ENCODE results near the gene NLRP9. TPM values are rescaled to one million over a fixed set of nuclear protein-coding genes. Genes with fewer than 3 reads are reported as not detected.
A peak's percentile ranks its signal among the peaks of the same experiment; 100 is the strongest.

NLRP9 gene
- total RNA-seq, 1 experiment from 2014 or later = not detected

DNA sequence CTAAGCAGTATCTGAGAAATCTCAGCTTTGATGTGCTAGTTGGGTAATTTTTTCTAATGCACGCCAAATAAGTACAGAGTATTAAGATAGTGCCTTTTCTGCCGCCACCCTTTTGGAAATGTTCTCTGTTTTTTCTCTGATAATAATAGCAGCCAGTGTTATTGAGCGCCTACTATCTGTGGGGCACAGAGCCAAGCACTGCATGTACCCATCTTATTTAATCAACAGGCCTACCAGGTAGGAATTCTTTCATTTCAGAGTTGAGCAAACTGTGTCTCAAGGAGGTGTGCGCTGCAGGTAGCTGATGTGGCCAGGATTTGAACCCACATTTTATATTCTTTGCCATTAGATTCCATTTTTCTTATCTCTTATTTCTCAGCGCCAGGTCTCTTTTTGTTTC lies 61.8 kb downstream of the NLRP9 start:
- no peak for TF ChIP-seq JUND (IDR thresholded peaks at IDR 0.05)
- TF ChIP-seq, protein P1, sequence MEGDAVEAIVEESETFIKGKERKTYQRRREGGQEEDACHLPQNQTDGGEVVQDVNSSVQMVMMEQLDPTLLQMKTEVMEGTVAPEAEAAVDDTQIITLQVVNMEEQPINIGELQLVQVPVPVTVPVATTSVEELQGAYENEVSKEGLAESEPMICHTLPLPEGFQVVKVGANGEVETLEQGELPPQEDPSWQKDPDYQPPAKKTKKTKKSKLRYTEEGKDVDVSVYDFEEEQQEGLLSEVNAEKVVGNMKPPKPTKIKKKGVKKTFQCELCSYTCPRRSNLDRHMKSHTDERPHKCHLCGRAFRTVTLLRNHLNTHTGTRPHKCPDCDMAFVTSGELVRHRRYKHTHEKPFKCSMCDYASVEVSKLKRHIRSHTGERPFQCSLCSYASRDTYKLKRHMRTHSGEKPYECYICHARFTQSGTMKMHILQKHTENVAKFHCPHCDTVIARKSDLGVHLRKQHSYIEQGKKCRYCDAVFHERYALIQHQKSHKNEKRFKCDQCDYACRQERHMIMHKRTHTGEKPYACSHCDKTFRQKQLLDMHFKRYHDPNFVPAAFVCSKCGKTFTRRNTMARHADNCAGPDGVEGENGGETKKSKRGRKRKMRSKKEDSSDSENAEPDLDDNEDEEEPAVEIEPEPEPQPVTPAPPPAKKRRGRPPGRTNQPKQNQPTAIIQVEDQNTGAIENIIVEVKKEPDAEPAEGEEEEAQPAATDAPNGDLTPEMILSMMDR (IDR thresholded peaks at IDR 0.05 in 2 of 3, conservative IDR thresholded peaks at IDR 0.05 in 1 of 3; ENCODE audit: borderline replicate concordance in 1 of 3, insufficient read depth in 1 of 3, low read depth in 2 of 3, low read length in 2 of 3) = peak in 2 of 3 experiments; percentile 10 to 51; a peak in 2 of 6 replicates
- Histone ChIP-seq H3K4me3 (replicated peaks in 1 of 2; ENCODE audit: low read depth in 1 of 2, low read length in 2 of 2) (peak overlapping the region; percentile 83 to 94), H3K79me2 (ENCODE audit: insufficient read depth, low read length) (peaks cover 92% of the 10 kb centered on the region), H3K9ac (ENCODE audit: low read length) (peak overlapping the region; percentile 84), H3K36me3 (ENCODE audit: control insufficient read depth in 1 of 2, insufficient read depth in 2 of 2, low read length in 2 of 2) (peaks cover 16 to 25% of the 10 kb centered on the region in 2 experiments; a peak in 3 of 4 replicates), H3K27ac (ENCODE audit: low read depth, low read length) (no peak overlapping the region), H3K4me1 (ENCODE audit: control insufficient read depth in 1 of 2, insufficient read depth in 2 of 2, low read length in 2 of 2) (peaks cover 11 to 44% of the 10 kb centered on the region in 2 experiments), H2AFZ (ENCODE audit: low read depth, low read length, poor library complexity, severe bottlenecking) (no peak overlapping the region), H3K4me2 (ENCODE audit: low read length) (peak overlapping the region; percentile 77), H3K9me3 (ENCODE audit: control insufficient read depth in 1 of 2, insufficient read depth in 1 of 2, low read depth in 1 of 2, low read length in 2 of 2) (no peaks in the 10 kb centered on the region), H3K27me3 (ENCODE audit: insufficient read depth, low read length) (no peaks in the 10 kb centered on the region), H3K9me2 (ENCODE audit: insufficient read depth) (no peaks in the 10 kb centered on the region), H4K20me1 (ENCODE audit: insufficient read depth) (0 out of 2 replicates have a peak, but pooled peaks cover 8% of the 10 kb centered on the region)
- POLR2A ChIA-PET = no interaction called here
- CTCF ChIA-PET = no interaction called here
- BruUV-seq (replicated peaks) = no TSS peak
- DNase-seq (ENCODE audit: low read depth, low spot score) (no peak), ATAC-seq (no peak)
- intact Hi-C loops (cut with micrococcal nuclease) = no loop called here
- RAD21 ChIA-PET (ENCODE audit: low non-redundant PET in 1 of 2, low total read pairs in 2 of 2, uncharacterized antibody in 2 of 2, unreplicated experiment in 2 of 2) = no interaction called here

DNA sequence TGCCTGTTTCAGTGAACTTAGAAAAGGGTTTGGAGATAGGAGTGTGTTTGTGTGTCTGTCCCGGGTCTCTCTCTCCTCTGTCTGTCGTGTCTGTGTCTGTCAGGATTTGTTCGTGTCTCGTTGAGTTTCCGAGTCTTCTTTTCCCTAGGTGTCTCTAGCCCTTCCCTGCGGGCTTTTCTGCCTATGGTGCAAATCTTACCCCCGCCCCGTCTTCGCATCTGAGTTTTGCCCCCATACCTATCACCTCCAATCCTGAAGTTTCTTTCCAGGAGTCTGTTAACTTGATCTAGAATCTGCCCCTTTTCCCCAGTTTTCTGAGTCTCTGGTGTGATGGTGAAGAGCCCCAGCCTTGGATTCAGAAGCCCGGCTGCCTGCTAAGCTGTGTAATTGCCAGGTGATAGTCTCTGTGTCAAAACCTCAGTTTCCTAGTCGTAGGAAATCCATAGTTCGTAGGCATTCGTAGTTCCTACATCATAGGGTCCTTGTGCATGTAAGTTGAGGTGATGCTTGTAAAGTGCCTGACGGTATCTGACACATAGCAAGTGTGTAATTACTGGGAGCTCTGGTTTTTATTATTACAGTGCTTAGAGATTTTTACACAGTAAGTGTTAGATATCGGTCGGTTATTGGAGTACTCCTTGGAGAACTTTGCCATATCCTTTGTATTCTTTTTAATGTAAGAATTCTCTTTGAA lies 62.4 kb downstream of the NLRP9 start:
- 0 out of 2 replicates have a peak, but pooled peaks cover 8% of the 10 kb centered on the region for H4K20me1 ChIP-seq (ENCODE audit: insufficient read depth)
- no peaks in the 10 kb centered on the region for H3K9me3 ChIP-seq (ENCODE audit: control insufficient read depth in 1 of 2, insufficient read depth in 1 of 2, low read depth in 1 of 2, low read length in 2 of 2)
- H3K4me3 ChIP-seq (replicated peaks in 1 of 2; ENCODE audit: low read depth in 1 of 2, low read length in 2 of 2) = peak overlapping the region; percentile 83 to 94
- peak overlapping the region; percentile 91 for H3K27ac ChIP-seq (ENCODE audit: low read depth, low read length)
- intact Hi-C loops (cut with micrococcal nuclease) = no loop called here
- peak overlapping the region; percentile 77 for H3K4me2 ChIP-seq (ENCODE audit: low read length)
- DNase-seq (ENCODE audit: low read depth, low spot score) = no peak
- peaks cover 92% of the 10 kb centered on the region for H3K79me2 ChIP-seq (ENCODE audit: insufficient read depth, low read length)
- H3K27me3 ChIP-seq (ENCODE audit: insufficient read depth, low read length) = no peaks in the 10 kb centered on the region
- CTCF ChIA-PET = no interaction called here
- peak; percentile 1; the same call in 1 of the 2 replicates for ATAC-seq
- RAD21 ChIA-PET (ENCODE audit: low non-redundant PET in 1 of 2, low total read pairs in 2 of 2, uncharacterized antibody in 2 of 2, unreplicated experiment in 2 of 2) = no interaction called here
- H2AFZ ChIP-seq (ENCODE audit: low read depth, low read length, poor library complexity, severe bottlenecking) = no peak overlapping the region
- peak overlapping the region; percentile 84 for H3K9ac ChIP-seq (ENCODE audit: low read length)
- H3K4me1 ChIP-seq (ENCODE audit: control insufficient read depth in 1 of 2, insufficient read depth in 2 of 2, low read length in 2 of 2) = peaks cover 11 to 44% of the 10 kb centered on the region in 2 experiments
- POLR2A ChIA-PET = no interaction called here
- peaks cover 12 to 23% of the 10 kb centered on the region in 2 experiments; a peak in 3 of 4 replicates for H3K36me3 ChIP-seq (ENCODE audit: control insufficient read depth in 1 of 2, insufficient read depth in 2 of 2, low read length in 2 of 2)
- TSS peak; percentile 51 for BruUV-seq (replicated peaks)
- H3K9me2 ChIP-seq (ENCODE audit: insufficient read depth) = no peaks in the 10 kb centered on the region
- TF ChIP-seq RAD21 (IDR thresholded peaks at IDR 0.05; ENCODE audit: low read depth) (no peak), FOSL1 (IDR thresholded peaks at IDR 0.05; ENCODE audit: low read depth) (no peak), TCF7L2 (IDR thresholded peaks at IDR 0.05; ENCODE audit: borderline replicate concordance, extremely low read depth, insufficient read depth, insufficient read length) (no peak), SP1 (IDR thresholded peaks at IDR 0.05; ENCODE audit: low read depth) (no peak), ZNF274 (IDR thresholded peaks at IDR 0.05; ENCODE audit: low read depth, low read length) (no peak)
- TF ChIP-seq, protein P2, sequence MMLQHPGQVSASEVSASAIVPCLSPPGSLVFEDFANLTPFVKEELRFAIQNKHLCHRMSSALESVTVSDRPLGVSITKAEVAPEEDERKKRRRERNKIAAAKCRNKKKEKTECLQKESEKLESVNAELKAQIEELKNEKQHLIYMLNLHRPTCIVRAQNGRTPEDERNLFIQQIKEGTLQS (IDR thresholded peaks at IDR 0.05) = no peak
- TF ChIP-seq, protein P3, sequence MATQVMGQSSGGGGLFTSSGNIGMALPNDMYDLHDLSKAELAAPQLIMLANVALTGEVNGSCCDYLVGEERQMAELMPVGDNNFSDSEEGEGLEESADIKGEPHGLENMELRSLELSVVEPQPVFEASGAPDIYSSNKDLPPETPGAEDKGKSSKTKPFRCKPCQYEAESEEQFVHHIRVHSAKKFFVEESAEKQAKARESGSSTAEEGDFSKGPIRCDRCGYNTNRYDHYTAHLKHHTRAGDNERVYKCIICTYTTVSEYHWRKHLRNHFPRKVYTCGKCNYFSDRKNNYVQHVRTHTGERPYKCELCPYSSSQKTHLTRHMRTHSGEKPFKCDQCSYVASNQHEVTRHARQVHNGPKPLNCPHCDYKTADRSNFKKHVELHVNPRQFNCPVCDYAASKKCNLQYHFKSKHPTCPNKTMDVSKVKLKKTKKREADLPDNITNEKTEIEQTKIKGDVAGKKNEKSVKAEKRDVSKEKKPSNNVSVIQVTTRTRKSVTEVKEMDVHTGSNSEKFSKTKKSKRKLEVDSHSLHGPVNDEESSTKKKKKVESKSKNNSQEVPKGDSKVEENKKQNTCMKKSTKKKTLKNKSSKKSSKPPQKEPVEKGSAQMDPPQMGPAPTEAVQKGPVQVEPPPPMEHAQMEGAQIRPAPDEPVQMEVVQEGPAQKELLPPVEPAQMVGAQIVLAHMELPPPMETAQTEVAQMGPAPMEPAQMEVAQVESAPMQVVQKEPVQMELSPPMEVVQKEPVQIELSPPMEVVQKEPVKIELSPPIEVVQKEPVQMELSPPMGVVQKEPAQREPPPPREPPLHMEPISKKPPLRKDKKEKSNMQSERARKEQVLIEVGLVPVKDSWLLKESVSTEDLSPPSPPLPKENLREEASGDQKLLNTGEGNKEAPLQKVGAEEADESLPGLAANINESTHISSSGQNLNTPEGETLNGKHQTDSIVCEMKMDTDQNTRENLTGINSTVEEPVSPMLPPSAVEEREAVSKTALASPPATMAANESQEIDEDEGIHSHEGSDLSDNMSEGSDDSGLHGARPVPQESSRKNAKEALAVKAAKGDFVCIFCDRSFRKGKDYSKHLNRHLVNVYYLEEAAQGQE (IDR thresholded peaks at IDR 0.05; ENCODE audit: low read depth) = no peak
- TF ChIP-seq, protein P4, sequence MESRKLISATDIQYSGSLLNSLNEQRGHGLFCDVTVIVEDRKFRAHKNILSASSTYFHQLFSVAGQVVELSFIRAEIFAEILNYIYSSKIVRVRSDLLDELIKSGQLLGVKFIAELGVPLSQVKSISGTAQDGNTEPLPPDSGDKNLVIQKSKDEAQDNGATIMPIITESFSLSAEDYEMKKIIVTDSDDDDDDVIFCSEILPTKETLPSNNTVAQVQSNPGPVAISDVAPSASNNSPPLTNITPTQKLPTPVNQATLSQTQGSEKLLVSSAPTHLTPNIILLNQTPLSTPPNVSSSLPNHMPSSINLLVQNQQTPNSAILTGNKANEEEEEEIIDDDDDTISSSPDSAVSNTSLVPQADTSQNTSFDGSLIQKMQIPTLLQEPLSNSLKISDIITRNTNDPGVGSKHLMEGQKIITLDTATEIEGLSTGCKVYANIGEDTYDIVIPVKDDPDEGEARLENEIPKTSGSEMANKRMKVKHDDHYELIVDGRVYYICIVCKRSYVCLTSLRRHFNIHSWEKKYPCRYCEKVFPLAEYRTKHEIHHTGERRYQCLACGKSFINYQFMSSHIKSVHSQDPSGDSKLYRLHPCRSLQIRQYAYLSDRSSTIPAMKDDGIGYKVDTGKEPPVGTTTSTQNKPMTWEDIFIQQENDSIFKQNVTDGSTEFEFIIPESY (IDR thresholded peaks at IDR 0.05; ENCODE audit: extremely low read depth, insufficient replicate concordance, low read length) = no peak
